H1 (cell line): ENCODE data around the gene GID8.

ENCODE experiments used
- CREB1 ChIP-seq: IDR thresholded peaks from 2 replicates; pipeline ENCODE4 v1.6.1; 2012; ENCODE audit warnings: inconsistent platforms
- POU5F1 ChIP-seq: IDR thresholded peaks from 2 replicates; pipeline ENCODE4 v1.6.1; 2011; ENCODE audit warnings: low read depth, mild to moderate bottlenecking, low read length, moderate library complexity
- TAF1 ChIP-seq: IDR thresholded peaks from 2 replicates; pipeline ENCODE4 v1.6.1; 2011; ENCODE audit warnings: mild to moderate bottlenecking, low read depth, low read length
- TCF12 ChIP-seq: IDR thresholded peaks from 2 replicates; pipeline ENCODE4 v1.6.1; 2011; ENCODE audit warnings: low read depth, mild to moderate bottlenecking, low read length
- TF ChIP-seq, protein P1 (sequence below), 3 experiments: IDR thresholded peaks; 1 replicate in 2 of 3; 2 replicates in 1 of 3; pipeline versions ENCODE4 v1.5.1 to v1.6.1; 2011; ENCODE audit warnings: low read length in 3 of 3, mild to moderate bottlenecking in 3 of 3, inconsistent platforms in 2 of 3, low read depth in 1 of 3, moderate library complexity in 1 of 3; ENCODE audit not compliant: insufficient read depth in 1 of 3; ENCODE audit errors: control extremely low read depth in 1 of 3

DNA sequence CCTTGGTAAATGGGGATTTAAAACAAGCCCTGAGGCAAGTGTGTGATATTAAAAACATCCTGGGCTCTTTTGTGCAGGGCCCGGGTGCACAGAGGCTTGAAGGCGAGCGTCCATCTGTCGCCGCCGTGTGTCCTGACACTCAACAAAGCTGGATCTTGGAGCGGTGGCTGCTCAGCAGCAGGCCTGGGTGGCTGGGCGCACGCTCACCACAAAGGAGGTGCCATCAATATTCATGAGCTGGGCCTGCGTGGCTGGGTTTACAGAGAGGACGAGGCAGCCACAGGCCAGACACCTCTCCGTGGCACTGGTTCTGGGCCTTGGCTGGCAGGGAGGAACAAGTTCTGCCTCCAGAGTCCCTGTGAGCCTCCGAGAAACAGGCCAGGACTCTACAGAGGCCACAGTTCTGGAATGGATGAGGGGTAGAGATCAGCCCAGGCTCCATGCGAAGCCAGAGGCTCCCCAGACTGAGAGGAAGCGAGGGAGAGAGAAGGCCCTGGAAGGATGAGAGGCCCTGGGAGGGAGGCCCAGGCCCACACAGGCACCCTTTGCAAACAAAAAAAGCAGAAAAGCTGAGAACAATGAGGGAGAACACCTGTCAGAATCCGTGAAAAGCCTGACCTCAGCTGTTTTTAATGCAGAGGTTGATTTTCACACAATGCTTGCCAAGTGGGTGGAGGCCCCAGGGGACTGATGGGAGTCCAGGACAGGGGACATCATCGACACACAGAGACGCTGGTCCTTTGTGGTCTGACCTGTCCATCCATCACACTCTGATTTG, 46.9 kb downstream of the GID8 start:
- TF ChIP-seq POU5F1, result no peak
- no peak for TF ChIP-seq CREB1
- TF ChIP-seq TCF12, result no peak
- TF ChIP-seq, protein P1, sequence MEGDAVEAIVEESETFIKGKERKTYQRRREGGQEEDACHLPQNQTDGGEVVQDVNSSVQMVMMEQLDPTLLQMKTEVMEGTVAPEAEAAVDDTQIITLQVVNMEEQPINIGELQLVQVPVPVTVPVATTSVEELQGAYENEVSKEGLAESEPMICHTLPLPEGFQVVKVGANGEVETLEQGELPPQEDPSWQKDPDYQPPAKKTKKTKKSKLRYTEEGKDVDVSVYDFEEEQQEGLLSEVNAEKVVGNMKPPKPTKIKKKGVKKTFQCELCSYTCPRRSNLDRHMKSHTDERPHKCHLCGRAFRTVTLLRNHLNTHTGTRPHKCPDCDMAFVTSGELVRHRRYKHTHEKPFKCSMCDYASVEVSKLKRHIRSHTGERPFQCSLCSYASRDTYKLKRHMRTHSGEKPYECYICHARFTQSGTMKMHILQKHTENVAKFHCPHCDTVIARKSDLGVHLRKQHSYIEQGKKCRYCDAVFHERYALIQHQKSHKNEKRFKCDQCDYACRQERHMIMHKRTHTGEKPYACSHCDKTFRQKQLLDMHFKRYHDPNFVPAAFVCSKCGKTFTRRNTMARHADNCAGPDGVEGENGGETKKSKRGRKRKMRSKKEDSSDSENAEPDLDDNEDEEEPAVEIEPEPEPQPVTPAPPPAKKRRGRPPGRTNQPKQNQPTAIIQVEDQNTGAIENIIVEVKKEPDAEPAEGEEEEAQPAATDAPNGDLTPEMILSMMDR (IDR thresholded peaks at IDR 0.05; ENCODE audit: control extremely low read depth in 1 of 3, insufficient read depth in 1 of 3, low read depth in 1 of 3, low read length in 3 of 3), result no peak
- no peak for TF ChIP-seq TAF1
